Loucy (cell line): ENCODE measurements around the gene KLHL41.
"Not testable (repeated sequence)": the region's sequence is repeated elsewhere in the genome, so short reads cannot be mapped to it uniquely, and the experiment has no call there.

Experiments
- H2AFZ ChIP-seq: fragments of 200-600 bp; sonication (generic); 2 replicates; pipeline ENCODE4 v1.6.0; 2016; ENCODE audit warnings: antibody characterized with exemption, mild to moderate bottlenecking, low read length, moderate library complexity
- H3F3A ChIP-seq: fragments of 200-600 bp; 2 replicates; pipeline ENCODE4 v1.6.0; 2016; ENCODE audit warnings: antibody characterized with exemption, low read depth, mild to moderate bottlenecking
- H3K27me3 ChIP-seq: fragments of 200-600 bp; sonication (generic); 2 replicates; pipeline ENCODE4 v1.6.1; 2014; ENCODE audit warnings: low read length, mild to moderate bottlenecking; ENCODE audit not compliant: insufficient read depth, poor library complexity, severe bottlenecking
- H3K36me3 ChIP-seq: fragments of 200-600 bp; sonication (generic); 2 replicates; pipeline ENCODE4 v1.6.1; 2016; ENCODE audit warnings: low read length; ENCODE audit not compliant: insufficient read depth
- H3K4me1 ChIP-seq: fragments of 200-600 bp; sonication (generic); 2 replicates; pipeline ENCODE4 v1.5.1; 2014; ENCODE audit warnings: low read length, mild to moderate bottlenecking; ENCODE audit not compliant: insufficient read depth, poor library complexity, severe bottlenecking
- H3K4me2 ChIP-seq: fragments of 200-600 bp; sonication (generic); 2 replicates; pipeline ENCODE4 v1.6.0; 2014; ENCODE audit warnings: antibody characterized with exemption, low read length, low read depth, mild to moderate bottlenecking; ENCODE audit not compliant: poor library complexity, severe bottlenecking
- H3K4me3 ChIP-seq: fragments of 200-600 bp; sonication (generic); 2 replicates; pipeline ENCODE4 v1.5.1; 2014; ENCODE audit warnings: low read length, mild to moderate bottlenecking, mixed read lengths; ENCODE audit not compliant: poor library complexity, severe bottlenecking
- H3K79me2 ChIP-seq: fragments of 200-600 bp; sonication (generic); 2 replicates; pipeline ENCODE4 v1.6.1; 2014; ENCODE audit warnings: low read length; ENCODE audit not compliant: insufficient read depth
- H3K9ac ChIP-seq: fragments of 200-600 bp; sonication (generic); 2 replicates; pipeline ENCODE4 v1.6.0; 2014; ENCODE audit warnings: mild to moderate bottlenecking, low read depth, low read length, moderate library complexity; ENCODE audit not compliant: poor library complexity, severe bottlenecking
- H3K9me2 ChIP-seq: fragments of 200-600 bp; sonication (generic); replicated peaks from 2 replicates; pipeline ENCODE4 v1.6.1; 2016; ENCODE audit warnings: low read depth, low read length, mixed read lengths
- H3K9me3 ChIP-seq: fragments of 200-600 bp; sonication (generic); 2 replicates; pipeline ENCODE4 v1.6.1; 2014; ENCODE audit warnings: mild to moderate bottlenecking, antibody characterized with exemption, low read length, low read depth; ENCODE audit not compliant: insufficient read depth
- H4K20me1 ChIP-seq: fragments of 200-600 bp; sonication (generic); 2 replicates; pipeline ENCODE4 v1.6.0; 2014; ENCODE audit warnings: antibody characterized with exemption, low read length, mild to moderate bottlenecking; ENCODE audit not compliant: insufficient read depth, poor library complexity, severe bottlenecking
- CTCF ChIP-seq: fragments of 200-600 bp; sonication (generic); conservative IDR thresholded peaks from 2 replicates; pipeline ENCODE4 v1.5.1; 2014; ENCODE audit warnings: mild to moderate bottlenecking, antibody characterized with exemption, low read length
- EZH2phosphoT487 ChIP-seq: fragments of 200-600 bp; IDR thresholded peaks from 2 replicates; pipeline ENCODE4 v1.6.1; 2018; ENCODE audit warnings: antibody characterized with exemption, mild to moderate bottlenecking, moderate library complexity, borderline replicate concordance

The KLHL41 gene

GRCh38 chr2:169512525-169512924 is 3.0 kb downstream of the KLHL41 start:
- Histone ChIP-seq H3K27me3 (no peaks in the 10 kb centered on the region), H4K20me1 (no peaks in the 10 kb centered on the region), H3K9ac (no peak overlapping the region), H3K4me1 (peaks cover 3% of the 10 kb centered on the region), H3K4me3 (no peak overlapping the region), H3K9me2 (no peaks in the 10 kb centered on the region), H3K4me2 (no peak overlapping the region), H3K9me3 (no peaks in the 10 kb centered on the region), H3K36me3 (no peaks in the 10 kb centered on the region), H3K79me2 (no peaks in the 10 kb centered on the region), H3F3A (no peaks in the 10 kb centered on the region), H2AFZ (no peak overlapping the region)
- no peak for TF ChIP-seq EZH2phosphoT487
- no peak for TF ChIP-seq CTCF

- no peak overlapping the region for H2AFZ ChIP-seq
- H3K9me2 ChIP-seq = no peaks in the 10 kb centered on the region
- no peaks in the 10 kb centered on the region for H3K79me2 ChIP-seq
- H3F3A ChIP-seq = no peaks in the 10 kb centered on the region
- no peaks in the 10 kb centered on the region for H4K20me1 ChIP-seq
- no peaks in the 10 kb centered on the region for H3K27me3 ChIP-seq
- H3K36me3 ChIP-seq = no peaks in the 10 kb centered on the region
- no peak overlapping the region for H3K9ac ChIP-seq
- TF ChIP-seq EZH2phosphoT487 (no peak), CTCF (no peak)
- H3K4me3 ChIP-seq = no peak overlapping the region
- H3K4me2 ChIP-seq = no peak overlapping the region
- no peaks in the 10 kb centered on the region for H3K9me3 ChIP-seq
- H3K4me1 ChIP-seq = no peaks in the 10 kb centered on the region
These were observed 3.6 kb downstream of the KLHL41 start for GRCh38 chr2:169513094-169513493.

GRCh38 chr2:169513926-169514325 is 4.4 kb downstream of the KLHL41 start:
- no peak overlapping the region for H3K9ac ChIP-seq
- no peaks in the 10 kb centered on the region for H3F3A ChIP-seq
- H3K9me3 ChIP-seq = no peaks in the 10 kb centered on the region
- TF ChIP-seq CTCF = no peak
- no peak for TF ChIP-seq EZH2phosphoT487
- no peaks in the 10 kb centered on the region for H3K79me2 ChIP-seq
- no peaks in the 10 kb centered on the region for H3K4me1 ChIP-seq
- no peaks in the 10 kb centered on the region for H3K9me2 ChIP-seq
- H3K36me3 ChIP-seq = no peaks in the 10 kb centered on the region
- H4K20me1 ChIP-seq = no peaks in the 10 kb centered on the region
- H3K4me2 ChIP-seq = no peak overlapping the region
- H2AFZ ChIP-seq = no peak overlapping the region
- H3K27me3 ChIP-seq = no peaks in the 10 kb centered on the region
- H3K4me3 ChIP-seq = no peak overlapping the region

GRCh38 chr2:169514758-169515157 is 5.3 kb downstream of the KLHL41 start:
- H3F3A ChIP-seq, H2AFZ ChIP-seq, H3K4me2 ChIP-seq, H3K9me3 ChIP-seq, H3K4me3 ChIP-seq, H3K79me2 ChIP-seq, H3K9me2 ChIP-seq, H3K4me1 ChIP-seq, H4K20me1 ChIP-seq, H3K27me3 ChIP-seq, H3K36me3 ChIP-seq, H3K9ac ChIP-seq: not testable (repeated sequence)

- H3K79me2 ChIP-seq, H4K20me1 ChIP-seq, H3F3A ChIP-seq, H3K4me2 ChIP-seq, H3K9me3 ChIP-seq, H3K9ac ChIP-seq, H3K4me1 ChIP-seq, H3K27me3 ChIP-seq, H2AFZ ChIP-seq, H3K36me3 ChIP-seq, H3K9me2 ChIP-seq, H3K4me3 ChIP-seq: not testable (repeated sequence)
These were observed 7.0 kb downstream of the KLHL41 start for GRCh38 chr2:169516488-169516995.
